Body of pancreas (tissue), 4 donors: ENCODE measurements around the gene TSPAN18. TPM values are rescaled to one million over a fixed set of nuclear protein-coding genes. Genes with fewer than 3 reads are reported as not detected.

ENCODE experiments used
- ATAC-seq: fragments of 150-250 bp; one replicate; pipeline ENCODE4 v1.9.1; 2016
- DNase-seq, 4 donors: peaks; one replicate each; pipeline ENCODE4 v3.0.0-alpha.2; 2019
- H3K27ac ChIP-seq, 4 donors: fragments of 200-600 bp; sonication (generic); 1 replicate in 3 of 4; 2 replicates in 1 of 4; pipeline versions ENCODE4 v1.5.1 to v1.6.1; 2016 to 2019; ENCODE audit warnings: mild to moderate bottlenecking in 1 of 4, mixed read lengths in 1 of 4, moderate library complexity in 1 of 4
- H3K27me3 ChIP-seq, 2 donors: fragments of 200-600 bp; sonication (generic); one replicate each; pipeline ENCODE4 v1.6.0; 2016; ENCODE audit warnings: mild to moderate bottlenecking in 1 of 2
- H3K36me3 ChIP-seq, 2 donors: fragments of 200-600 bp; sonication (generic); replicated peaks in 1 of 2; 2 replicates each; pipeline ENCODE4 v1.5.1; 2016; ENCODE audit warnings: low read depth in 2 of 2; ENCODE audit not compliant: insufficient read depth in 1 of 2
- H3K4me1 ChIP-seq: fragments of 200-600 bp; sonication (generic); one replicate; pipeline ENCODE4 v1.6.0; 2016
- H3K4me3 ChIP-seq, 2 donors: fragments of 200-600 bp; sonication (generic); 1 replicate in 1 of 2; 2 replicates in 1 of 2; pipeline ENCODE4 v1.5.1; 2016 to 2019
- H3K9me3 ChIP-seq, 3 donors: fragments of 200-600 bp; sonication (generic); 1 replicate in 2 of 3; 2 replicates in 1 of 3; pipeline ENCODE4 v1.5.1; 2016
- POLR2A ChIP-seq, 3 donors: fragments of 450-650 bp; IDR thresholded peaks; one replicate each; pipeline ENCODE4 v1.6.1; 2016; ENCODE audit warnings: antibody characterized with exemption in 3 of 3, mild to moderate bottlenecking in 2 of 3
- WGBS, 2 donors: methylation state at CpG; one replicate each; pipeline ENCODE4 v1.1.5; 2017; 5-methylcytosine and 5-hydroxymethylcytosine counted together
- intact Hi-C: fragments of 100-400 bp; cut with DNase I; formaldehyde crosslinking; loops from one replicate; pipeline ENCODE4 v1.15.1; 2023
- total RNA-seq, 2 donors: library from RNA; depleted of rRNA; stranded (reverse); fragments of >200 nt; gene quantifications; one replicate each; pipeline ENCODE4 v1.1.0, GENCODE V29; 2016
- TF ChIP-seq, protein P1 (sequence below), 7 experiments: fragments of 450-650 bp in 4 of 7; fragments of 200-600 bp in 3 of 7; sonication (generic) in 3 of 7; IDR thresholded peaks; one replicate each; pipeline ENCODE4 v1.5.1; 2016 to 2019; ENCODE audit warnings: antibody characterized with exemption in 7 of 7

Gene TSPAN18
- total RNA-seq, 2 donors from 2014 or later, result 2.1 to 3.0 TPM

DNA sequence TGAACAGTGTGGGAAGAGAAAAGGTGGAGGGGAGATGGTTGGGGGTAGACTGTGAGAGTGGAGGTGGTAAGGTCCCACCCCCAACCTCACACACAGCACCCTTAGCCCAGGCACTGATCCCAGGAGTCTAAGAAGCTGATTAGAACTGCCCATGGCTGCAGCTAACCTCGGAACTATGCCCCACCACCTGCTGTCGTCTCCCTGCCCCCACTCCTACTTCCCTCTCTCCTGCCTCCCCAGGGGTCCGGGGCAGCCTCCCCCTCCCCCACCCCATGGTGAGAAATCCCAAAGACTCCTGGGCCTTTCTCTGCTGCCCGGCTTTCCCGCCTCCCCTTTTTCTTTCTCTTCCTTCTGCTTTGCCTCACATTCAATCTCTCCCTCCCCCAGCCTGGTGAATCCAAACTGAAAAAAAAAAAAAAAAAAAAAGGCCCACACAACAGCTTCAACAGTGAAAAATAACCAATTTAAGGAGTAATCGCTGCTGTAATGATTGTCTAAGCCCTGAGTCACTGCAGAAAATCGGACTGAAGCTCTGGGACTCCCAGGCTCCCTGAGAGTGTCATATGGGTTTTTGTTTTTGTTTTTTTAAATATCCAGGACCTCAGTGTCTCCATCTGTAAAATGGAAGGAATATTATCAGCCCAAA is 233.6 kb downstream of the TSPAN18 start:
- Histone ChIP-seq H3K9me3 (no peaks in the 10 kb centered on the region), H3K4me1 (no peaks in the 10 kb centered on the region), H3K4me3 (no peak overlapping the region), H3K36me3 (no peaks in the 10 kb centered on the region), H3K27me3 (no peaks in the 10 kb centered on the region), H3K27ac (no peak overlapping the region)
- 41 to 51% methylated on average over 7 of the region's 7 CpGs for WGBS, 2 donors
- intact Hi-C loops, result no loop called here
- TF ChIP-seq, protein P1, sequence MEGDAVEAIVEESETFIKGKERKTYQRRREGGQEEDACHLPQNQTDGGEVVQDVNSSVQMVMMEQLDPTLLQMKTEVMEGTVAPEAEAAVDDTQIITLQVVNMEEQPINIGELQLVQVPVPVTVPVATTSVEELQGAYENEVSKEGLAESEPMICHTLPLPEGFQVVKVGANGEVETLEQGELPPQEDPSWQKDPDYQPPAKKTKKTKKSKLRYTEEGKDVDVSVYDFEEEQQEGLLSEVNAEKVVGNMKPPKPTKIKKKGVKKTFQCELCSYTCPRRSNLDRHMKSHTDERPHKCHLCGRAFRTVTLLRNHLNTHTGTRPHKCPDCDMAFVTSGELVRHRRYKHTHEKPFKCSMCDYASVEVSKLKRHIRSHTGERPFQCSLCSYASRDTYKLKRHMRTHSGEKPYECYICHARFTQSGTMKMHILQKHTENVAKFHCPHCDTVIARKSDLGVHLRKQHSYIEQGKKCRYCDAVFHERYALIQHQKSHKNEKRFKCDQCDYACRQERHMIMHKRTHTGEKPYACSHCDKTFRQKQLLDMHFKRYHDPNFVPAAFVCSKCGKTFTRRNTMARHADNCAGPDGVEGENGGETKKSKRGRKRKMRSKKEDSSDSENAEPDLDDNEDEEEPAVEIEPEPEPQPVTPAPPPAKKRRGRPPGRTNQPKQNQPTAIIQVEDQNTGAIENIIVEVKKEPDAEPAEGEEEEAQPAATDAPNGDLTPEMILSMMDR (IDR thresholded peaks at IDR 0.05), result no peak
- TF ChIP-seq POLR2A (IDR thresholded peaks at IDR 0.05), result no peak
- no peak for DNase-seq
- no peak for ATAC-seq

DNA sequence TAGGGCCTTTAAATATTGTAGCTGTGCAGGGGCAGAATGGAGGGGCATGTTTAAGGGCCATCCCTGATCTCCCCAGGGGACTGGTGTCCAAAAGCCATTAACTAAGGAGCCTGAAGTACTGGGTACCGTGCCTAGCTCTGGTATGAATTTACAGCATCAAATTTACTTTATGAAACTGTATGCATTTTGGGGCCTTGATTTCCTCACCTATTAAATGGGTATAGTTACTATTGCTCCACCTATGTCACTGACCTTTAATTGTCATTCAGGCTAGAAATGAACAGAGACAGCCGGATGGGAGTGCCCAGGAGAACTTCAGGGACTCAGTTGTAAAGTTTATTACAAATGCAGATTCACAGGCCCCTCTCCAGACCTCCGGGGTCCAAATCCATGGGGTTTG is 235.7 kb downstream of the TSPAN18 start:
- intact Hi-C loops, result no loop called here
- ATAC-seq (no peak), DNase-seq (no peak)
- 72 to 100% methylated on average over 2 to 3 of the region's 3 CpGs for WGBS, 2 donors
- Histone ChIP-seq H3K4me1 (no peaks in the 10 kb centered on the region), H3K9me3 (no peaks in the 10 kb centered on the region), H3K4me3 (no peak overlapping the region), H3K27me3 (no peaks in the 10 kb centered on the region), H3K27ac (no peak overlapping the region), H3K36me3 (no peaks in the 10 kb centered on the region)
- TF ChIP-seq POLR2A (IDR thresholded peaks at IDR 0.05), result no peak
- TF ChIP-seq, protein P1 (IDR thresholded peaks at IDR 0.05), result no peak

DNA sequence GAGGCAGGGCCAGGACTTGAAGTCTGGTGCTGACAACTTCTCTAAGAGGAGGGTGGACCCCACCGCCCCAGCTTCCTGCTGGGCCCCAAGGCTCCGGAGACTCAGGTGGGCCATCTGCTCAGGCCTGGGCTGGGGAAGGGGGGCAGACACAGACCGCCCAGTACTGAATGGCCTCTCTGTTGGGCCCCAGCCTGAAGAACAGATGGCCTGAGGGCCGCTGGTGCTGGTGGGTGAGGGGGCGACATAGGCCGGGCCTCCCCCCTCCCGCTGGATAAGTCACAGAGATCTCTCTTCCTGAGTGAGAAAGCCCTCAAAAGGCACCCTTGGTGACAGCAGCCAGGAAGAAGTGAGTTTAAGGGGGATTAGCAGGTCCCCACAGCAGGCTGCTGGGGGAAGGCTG is 236.4 kb downstream of the TSPAN18 start:
- Histone ChIP-seq H3K9me3 (no peaks in the 10 kb centered on the region), H3K4me3 (no peak overlapping the region), H3K4me1 (no peaks in the 10 kb centered on the region), H3K36me3 (no peaks in the 10 kb centered on the region), H3K27ac (no peak overlapping the region), H3K27me3 (no peaks in the 10 kb centered on the region)
- TF ChIP-seq, protein P1 (IDR thresholded peaks at IDR 0.05), result no peak
- no peak for TF ChIP-seq POLR2A (IDR thresholded peaks at IDR 0.05)
- intact Hi-C loops, result no loop called here
- WGBS, 2 donors, result 93% methylated on average over 6 of the region's 7 CpGs; no CpG with 5 or more reads in 1 of the 2 donors
- DNase-seq (no peak), ATAC-seq (no peak)

DNA sequence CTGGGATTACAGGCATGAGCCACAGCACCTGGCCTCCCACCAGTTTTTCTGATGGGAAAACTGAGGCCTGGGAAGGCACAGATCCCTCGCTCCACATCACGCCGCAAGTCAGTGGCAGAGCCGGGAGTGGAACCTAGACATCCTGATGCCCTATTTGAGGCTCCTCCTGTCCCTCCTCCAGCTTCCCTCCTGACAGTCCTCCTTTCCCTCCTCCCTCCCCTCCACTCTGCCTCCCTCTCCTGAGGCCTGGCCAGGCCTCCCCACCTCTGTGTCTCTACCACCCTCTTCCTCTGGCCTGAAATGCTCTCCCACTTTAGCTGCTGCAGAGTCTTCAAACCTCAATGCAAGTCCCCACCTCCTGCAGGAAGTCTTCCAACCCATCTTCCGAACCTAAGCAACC is 237.2 kb downstream of the TSPAN18 start:
- TF ChIP-seq, protein P1 (IDR thresholded peaks at IDR 0.05), result no peak
- TF ChIP-seq POLR2A (IDR thresholded peaks at IDR 0.05), result no peak
- Histone ChIP-seq H3K9me3 (no peaks in the 10 kb centered on the region), H3K27me3 (no peaks in the 10 kb centered on the region), H3K4me3 (no peak overlapping the region), H3K4me1 (no peaks in the 10 kb centered on the region), H3K27ac (no peak overlapping the region), H3K36me3 (no peaks in the 10 kb centered on the region)
- WGBS, 2 donors, result 84 to 86% methylated on average over 5 of the region's 5 CpGs
- intact Hi-C loops, result no loop called here
- DNase-seq, result no peak
- ATAC-seq, result no peak
